Activated T-cell treated with anti-CD3 and anti-CD28 coated beads, Interleukin-2, amount 50 U/mL, for 72 hours (primary cell): ENCODE data around the gene FOXA1. TPM values are rescaled to one million over a fixed set of nuclear protein-coding genes. Genes with fewer than 3 reads are reported as not detected.

ENCODE experiments used
- ATAC-seq, 2 donors: fragments of 150-1000 bp; cut with Tn5 transposase; replicated peaks in 1 of 2; 2 replicates each; pipeline ENCODE4 v1.10.0; 2021; ENCODE audit warnings: moderate library complexity in 2 of 2, mild to moderate bottlenecking in 1 of 2
- DNase-seq, 2 donors: peaks; one replicate each; pipeline ENCODE4 v3.0.0; 2021 to 2022; ENCODE audit warnings: mixed read lengths in 1 of 2
- H3K27ac Mint-ChIP-seq: one replicate; pipeline ENCODE4 v1.8.0; 2022; ENCODE audit warnings: mild to moderate bottlenecking, moderate library complexity, mixed read lengths
- H3K27me3 Mint-ChIP-seq: one replicate; pipeline ENCODE4 v1.8.0; 2022; ENCODE audit warnings: low read depth, mixed read lengths
- H3K36me3 Mint-ChIP-seq, 2 donors: one replicate each; pipeline ENCODE4 v1.8.0; 2022; ENCODE audit warnings: mixed read lengths in 2 of 2, mild to moderate bottlenecking in 1 of 2; ENCODE audit not compliant: insufficient read depth in 2 of 2
- H3K4me1 Mint-ChIP-seq: one replicate; pipeline ENCODE4 v1.8.0; 2022; ENCODE audit warnings: low read depth, mixed read lengths
- H3K4me3 Mint-ChIP-seq, 2 donors: one replicate each; pipeline ENCODE4 v1.8.0; 2022; ENCODE audit warnings: mild to moderate bottlenecking in 2 of 2, mixed read lengths in 2 of 2, moderate library complexity in 2 of 2
- H3K9me3 Mint-ChIP-seq, 2 donors: one replicate each; pipeline ENCODE4 v1.8.0; 2022; ENCODE audit warnings: mixed read lengths in 2 of 2
- total RNA-seq, 2 donors: library from RNA; stranded (reverse); gene quantifications; one replicate each; pipeline ENCODE4 v1.2.3, GENCODE V29; 2022

FOXA1 gene
- total RNA-seq, 2 donors from 2014 or later = 0.17 to 0.97 TPM

- DNase-seq = no peak
- peaks cover 0 to 2% of the 10 kb centered on the region in 2 donors for H3K9me3 Mint-ChIP-seq
- peaks cover 12% of the 10 kb centered on the region for H3K4me1 Mint-ChIP-seq
- H3K27ac Mint-ChIP-seq = peak overlapping the region; percentile 85
- H3K27me3 Mint-ChIP-seq = peaks cover 77% of the 10 kb centered on the region
- peaks cover 10 to 28% of the 10 kb centered on the region in 2 donors for H3K36me3 Mint-ChIP-seq
- H3K4me3 Mint-ChIP-seq = no peak overlapping the region
- no peak for ATAC-seq
Measured at GRCh38 chr14:37590428-37591139, 4.5 kb downstream of the FOXA1 start.

- peaks cover 0 to 2% of the 10 kb centered on the region in 2 donors for H3K9me3 Mint-ChIP-seq
- no peak overlapping the region for H3K4me3 Mint-ChIP-seq
- no peak for ATAC-seq
- no peak overlapping the region for H3K27ac Mint-ChIP-seq
- no peak for DNase-seq
- H3K36me3 Mint-ChIP-seq = peaks cover 10 to 28% of the 10 kb centered on the region in 2 donors
- peaks cover 10% of the 10 kb centered on the region for H3K4me1 Mint-ChIP-seq
- H3K27me3 Mint-ChIP-seq = peaks cover 82% of the 10 kb centered on the region
Measured at GRCh38 chr14:37589715-37590427, 5.2 kb downstream of the FOXA1 start.

- DNase-seq (no peak), ATAC-seq (no peak)
- Mint-ChIP-seq H3K36me3 (peaks cover 8 to 27% of the 10 kb centered on the region in 2 donors), H3K4me1 (peaks cover 2% of the 10 kb centered on the region), H3K9me3 (peaks cover 0 to 2% of the 10 kb centered on the region in 2 donors), H3K27me3 (peaks cover 78% of the 10 kb centered on the region), H3K27ac (peak overlapping the region; percentile 58), H3K4me3 (no peak overlapping the region)
Measured at GRCh38 chr14:37588956-37589714, 5.9 kb downstream of the FOXA1 start.

- H3K4me3 Mint-ChIP-seq = no peak overlapping the region
- ATAC-seq (no peak), DNase-seq (no peak)
- H3K27ac Mint-ChIP-seq = no peak overlapping the region
- H3K36me3 Mint-ChIP-seq = peaks cover 6 to 24% of the 10 kb centered on the region in 2 donors
- H3K4me1 Mint-ChIP-seq = no peaks in the 10 kb centered on the region
- peaks cover 0 to 2% of the 10 kb centered on the region in 2 donors for H3K9me3 Mint-ChIP-seq
- peaks cover 73% of the 10 kb centered on the region for H3K27me3 Mint-ChIP-seq
Measured at GRCh38 chr14:37588667-37588955, 6.4 kb downstream of the FOXA1 start.

- ATAC-seq (no peak), DNase-seq (no peak)
- Mint-ChIP-seq H3K36me3 (peaks cover 9 to 21% of the 10 kb centered on the region in 2 donors), H3K27me3 (peaks cover 67% of the 10 kb centered on the region), H3K27ac (no peak overlapping the region), H3K9me3 (peaks cover 0 to 2% of the 10 kb centered on the region in 2 donors), H3K4me3 (no peak overlapping the region), H3K4me1 (no peaks in the 10 kb centered on the region)
Measured at GRCh38 chr14:37587881-37588666, 7.0 kb downstream of the FOXA1 start.

- Mint-ChIP-seq H3K27me3 (peaks cover 59% of the 10 kb centered on the region), H3K4me3 (no peak overlapping the region), H3K27ac (no peak overlapping the region)
Measured at GRCh38 chr14:37587131-37587803, 7.8 kb downstream of the FOXA1 start.

GRCh38 chr14:37586797-37587130, 8.3 kb downstream of the FOXA1 start:
- peaks cover 9 to 17% of the 10 kb centered on the region in 2 donors for H3K36me3 Mint-ChIP-seq
- H3K9me3 Mint-ChIP-seq = peaks cover 0 to 2% of the 10 kb centered on the region in 2 donors
- H3K4me1 Mint-ChIP-seq = no peaks in the 10 kb centered on the region
- H3K27ac Mint-ChIP-seq = no peak overlapping the region
- no peak overlapping the region for H3K4me3 Mint-ChIP-seq
- peaks cover 58% of the 10 kb centered on the region for H3K27me3 Mint-ChIP-seq
- DNase-seq (no peak), ATAC-seq (no peak)

More at GRCh38 chr14:37587131-37587803, 7.8 kb downstream of the FOXA1 start:
- H3K36me3 Mint-ChIP-seq = peaks cover 9 to 19% of the 10 kb centered on the region in 2 donors
- ATAC-seq (no peak), DNase-seq (no peak)
- H3K4me1 Mint-ChIP-seq = no peaks in the 10 kb centered on the region
- peaks cover 0 to 2% of the 10 kb centered on the region in 2 donors for H3K9me3 Mint-ChIP-seq

- Mint-ChIP-seq H3K27ac (no peak overlapping the region), H3K4me1 (no peaks in the 10 kb centered on the region), H3K27me3 (peaks cover 54% of the 10 kb centered on the region), H3K9me3 (no peaks in the 10 kb centered on the region), H3K4me3 (no peak overlapping the region), H3K36me3 (peaks cover 6 to 15% of the 10 kb centered on the region in 2 donors)
- ATAC-seq (no peak), DNase-seq (no peak)
Measured at GRCh38 chr14:37585971-37586796, 8.9 kb downstream of the FOXA1 start.

- peaks cover 43% of the 10 kb centered on the region for H3K27me3 Mint-ChIP-seq
- DNase-seq (no peak), ATAC-seq (no peak)
- peaks cover 4 to 9% of the 10 kb centered on the region in 2 donors for H3K36me3 Mint-ChIP-seq
- no peak overlapping the region for H3K27ac Mint-ChIP-seq
- no peak overlapping the region for H3K4me3 Mint-ChIP-seq
- no peaks in the 10 kb centered on the region for H3K4me1 Mint-ChIP-seq
- peaks cover 0 to 1% of the 10 kb centered on the region in 2 donors for H3K9me3 Mint-ChIP-seq
Measured at GRCh38 chr14:37585101-37585511, 9.9 kb downstream of the FOXA1 start.

- ATAC-seq = no peak
- H3K4me1 Mint-ChIP-seq = no peaks in the 10 kb centered on the region
- no peak for DNase-seq
- no peak overlapping the region for H3K27ac Mint-ChIP-seq
- peaks cover 40% of the 10 kb centered on the region for H3K27me3 Mint-ChIP-seq
- no peak overlapping the region for H3K4me3 Mint-ChIP-seq
- H3K9me3 Mint-ChIP-seq = peaks cover 0 to 1% of the 10 kb centered on the region in 2 donors
- peaks cover 4 to 9% of the 10 kb centered on the region in 2 donors for H3K36me3 Mint-ChIP-seq
Measured at GRCh38 chr14:37584211-37585100, 10.6 kb downstream of the FOXA1 start.
